Small intestine (tissue), 7 donors: Measurements from ENCODE around the gene MBD3L2. TPM values are rescaled to one million over a fixed set of nuclear protein-coding genes. Genes with fewer than 3 reads are reported as not detected.

Source experiments
- DNase-seq, 2 donors: peaks; one replicate each; pipeline versions ENCODE4 v3.0.0 to v3.0.0-alpha.2; 2013
- FAIRE-seq: peaks from 2 replicates; lab custom pipeline; 2012; peaks lifted over from hg19 to GRCh38; lab: Jason Lieb, UNC
- H3K27ac ChIP-seq, 3 donors: one replicate each; pipeline ENCODE4 v1.5.1; 2013; ENCODE audit warnings: low read length in 2 of 3, mild to moderate bottlenecking in 2 of 3, control low read depth in 1 of 3, inconsistent platforms in 1 of 3, low read depth in 1 of 3, moderate library complexity in 1 of 3
- H3K27me3 ChIP-seq, 3 donors: one replicate each; pipeline ENCODE4 v1.6.1; 2013; ENCODE audit warnings: low read length in 3 of 3, inconsistent platforms in 1 of 3; ENCODE audit not compliant: control insufficient read depth in 3 of 3, insufficient read depth in 3 of 3
- H3K36me3 ChIP-seq, 3 donors: one replicate each; pipeline ENCODE4 v1.6.1; 2013; ENCODE audit warnings: low read length in 3 of 3, inconsistent platforms in 1 of 3, low read depth in 1 of 3, mild to moderate bottlenecking in 1 of 3, moderate library complexity in 1 of 3; ENCODE audit not compliant: control insufficient read depth in 3 of 3, insufficient read depth in 2 of 3
- H3K4me1 ChIP-seq, 3 donors: one replicate each; pipeline ENCODE4 v1.6.1; 2013; ENCODE audit warnings: low read length in 2 of 3, inconsistent platforms in 1 of 3, low read depth in 1 of 3, mild to moderate bottlenecking in 1 of 3, moderate library complexity in 1 of 3; ENCODE audit not compliant: control insufficient read depth in 3 of 3, insufficient read depth in 2 of 3
- H3K4me3 ChIP-seq, 3 donors: one replicate each; pipeline ENCODE4 v1.5.1; 2013; ENCODE audit warnings: low read length in 3 of 3, control low read depth in 1 of 3, inconsistent platforms in 1 of 3, low read depth in 1 of 3, mild to moderate bottlenecking in 1 of 3, moderate library complexity in 1 of 3
- H3K9me3 ChIP-seq, 2 donors: one replicate each; pipeline ENCODE4 v1.6.1; 2013; ENCODE audit warnings: low read depth in 1 of 2, low read length in 1 of 2; ENCODE audit not compliant: control insufficient read depth in 2 of 2, insufficient read depth in 1 of 2
- WGBS, 3 donors: extraction: QIAGEN DNeasy Blood & Tissue Kit; methylation state at CpG; one replicate each; pipeline ENCODE4 v1.1.7; 2013; 5-methylcytosine and 5-hydroxymethylcytosine counted together
- polyA plus RNA-seq, 4 donors: library from polyadenylated mRNA; stranded (reverse) in 3 of 4; unstranded in 1 of 4; fragments of 200-250 nt in 3 of 4; fragments of 120-200 nt in 1 of 4; gene quantifications; one replicate each; pipeline versions ENCODE4 v1.2.1 to v1.2.3, GENCODE V29; 2013
- donor health status: healthy with polysubstance abuse.
- donor health status: control.
- donor health status: control.
- donor health status: Bipolar disorder and iron deficiency.
- donor health status: healthy.

MBD3L2 gene
- polyA plus RNA-seq, 4 donors, result not detected

- H3K27ac ChIP-seq, result no peak overlapping the region
- no peaks in the 10 kb centered on the region for H3K4me1 ChIP-seq
- H3K27me3 ChIP-seq, result no peaks in the 10 kb centered on the region
- H3K9me3 ChIP-seq, result peaks cover 11 to 79% of the 10 kb centered on the region in 2 donors
- peaks cover 37 to 55% (median 41%) of the 10 kb centered on the region in 3 donors for H3K36me3 ChIP-seq
- peak in 1 of 2 donors; percentile 37 for DNase-seq
- 98 to 99% (median 98%) methylated on average over 15 of the region's 15 CpGs for WGBS, 3 donors
- H3K4me3 ChIP-seq, result no peak overlapping the region
- no peak for FAIRE-seq
Observed at GRCh38 chr19:7083076-7083956, 34.2 kb downstream of the MBD3L2 start.

GRCh38 chr19:7088999-7089398, 39.9 kb downstream of the MBD3L2 start:
- no peak for FAIRE-seq
- Histone ChIP-seq H3K27me3 (no peaks in the 10 kb centered on the region), H3K27ac (no peak overlapping the region), H3K4me1 (no peaks in the 10 kb centered on the region), H3K36me3 (peaks cover 3 to 11% (median 8%) of the 10 kb centered on the region in 3 donors), H3K9me3 (peaks cover 0 to 84% of the 10 kb centered on the region in 2 donors), H3K4me3 (no peak overlapping the region)
- WGBS, 3 donors, result 84 to 93% (median 91%) methylated on average over 6 of the region's 6 CpGs
- no peak for DNase-seq

- H3K4me3 ChIP-seq, result no peak overlapping the region
Observed at GRCh38 chr19:7098096-7098495, 49.0 kb downstream of the MBD3L2 start.

GRCh38 chr19:7098701-7099596, 49.8 kb downstream of the MBD3L2 start:
- FAIRE-seq (no peak), DNase-seq (peak; percentile 90 to 96)
- H3K9me3 ChIP-seq, result peaks cover 0 to 17% of the 10 kb centered on the region in 2 donors

More at GRCh38 chr19:7098096-7098495, 49.0 kb downstream of the MBD3L2 start:
- Histone ChIP-seq H3K27ac (no peak overlapping the region), H3K27me3 (no peaks in the 10 kb centered on the region), H3K9me3 (peaks cover 0 to 23% of the 10 kb centered on the region in 2 donors), H3K36me3 (no peaks in the 10 kb centered on the region), H3K4me1 (peaks cover 0 to 15% (median 0%) of the 10 kb centered on the region in 3 donors)
- 94 to 97% (median 95%) methylated on average over 3 of the region's 3 CpGs for WGBS, 3 donors
- FAIRE-seq (no peak), DNase-seq (no peak)

GRCh38 chr19:7099597-7099921, 50.4 kb downstream of the MBD3L2 start:
- Histone ChIP-seq H3K4me3 (peak overlapping the region in 2 of 3 donors; percentile 79 to 82), H3K27me3 (no peaks in the 10 kb centered on the region), H3K27ac (peak overlapping the region; percentile 85 to 95 (median 90)), H3K36me3 (no peaks in the 10 kb centered on the region), H3K4me1 (peaks cover 0 to 15% (median 0%) of the 10 kb centered on the region in 3 donors), H3K9me3 (peaks cover 0 to 14% of the 10 kb centered on the region in 2 donors)
- WGBS, 3 donors, result 11 to 13% (median 13%) methylated on average over 9 of the region's 9 CpGs
- no peak for FAIRE-seq
- no peak for DNase-seq

More at GRCh38 chr19:7098701-7099596, 49.8 kb downstream of the MBD3L2 start:
- Histone ChIP-seq H3K4me1 (peaks cover 0 to 15% (median 0%) of the 10 kb centered on the region in 3 donors), H3K27me3 (no peaks in the 10 kb centered on the region), H3K36me3 (no peaks in the 10 kb centered on the region), H3K27ac (peak overlapping the region; percentile 85 to 95 (median 90)), H3K4me3 (peak overlapping the region; percentile 42 to 82 (median 79))
- 0% methylated on average over 67 to 78 of the region's 78 CpGs for WGBS, 3 donors

Other genes starting within 250 kb of the MBD3L2 start
- 1 to 10 TPM in 1 of 4 donors, under 1 TPM in 3; 0.12 to 1.9 (median 0.38) TPM for gene ADGRE1, start 161.7 kb upstream of the MBD3L2 start, polyA plus RNA-seq
- gene MBD3L2B, start 27.9 kb upstream of the MBD3L2 start, polyA plus RNA-seq, result under 1 TPM in 1 of 4 donors, not detected in 3; 0.09 TPM
- gene MBD3L5, start 18.7 kb upstream of the MBD3L2 start, polyA plus RNA-seq, result not detected
- not detected for gene MBD3L4, start 9.1 kb upstream of the MBD3L2 start, polyA plus RNA-seq
- gene MBD3L3, start 9.4 kb downstream of the MBD3L2 start, polyA plus RNA-seq, result not detected
- 1 to 10 TPM; 1.9 to 6.6 (median 2.4) TPM for gene ZNF557, start 20.4 kb downstream of the MBD3L2 start, polyA plus RNA-seq
- gene INSR, start 245.1 kb downstream of the MBD3L2 start, polyA plus RNA-seq, result 10 to 100 TPM; 10.6 to 34.4 (median 16.0) TPM